Neural cell (in vitro differentiated cells): Measurements from ENCODE around the gene HHLA2. TPM values are rescaled to one million over a fixed set of nuclear protein-coding genes. Genes with fewer than 3 reads are reported as not detected.

ENCODE experiments used
- H2AFZ ChIP-seq: fragments of 200-600, 300-800 bp; sonication (generic), shearing (Covaris generic); 2 replicates; pipeline ENCODE4 v1.6.0; 2014; ENCODE audit warnings: low read depth, mild to moderate bottlenecking, antibody characterized with exemption, low read length, moderate library complexity
- H3F3A ChIP-seq: fragments of 200-600 bp; shearing (Covaris generic); 2 replicates; pipeline ENCODE4 v1.6.1; 2016; ENCODE audit warnings: mild to moderate bottlenecking, moderate library complexity, mixed read lengths, antibody characterized with exemption, low read length; ENCODE audit not compliant: insufficient read depth, poor library complexity, severe bottlenecking
- H3K27ac ChIP-seq: fragments of 200-600, 300-800 bp; sonication (generic), shearing (Covaris generic); 2 replicates; pipeline ENCODE4 v1.5.1; 2014; ENCODE audit warnings: mild to moderate bottlenecking, low read length, moderate library complexity
- H3K27me3 ChIP-seq: fragments of 300-800, 200-600 bp; sonication (generic), shearing (Covaris generic); 2 replicates; pipeline ENCODE4 v1.6.0; 2014; ENCODE audit warnings: mild to moderate bottlenecking, low read depth, low read length, moderate library complexity; ENCODE audit not compliant: insufficient read depth
- H3K36me3 ChIP-seq: fragments of 300-800, 200-600 bp; sonication (generic), shearing (Covaris generic); 2 replicates; pipeline ENCODE4 v1.5.1; 2014; ENCODE audit warnings: mild to moderate bottlenecking, antibody characterized with exemption, low read length, moderate library complexity; ENCODE audit not compliant: insufficient read depth
- H3K4me2 ChIP-seq: fragments of 300-800, 200-600 bp; sonication (generic), shearing (Covaris generic); 2 replicates; pipeline ENCODE4 v1.6.0; 2014; ENCODE audit warnings: mild to moderate bottlenecking, low read length
- H3K4me3 ChIP-seq: fragments of 300-800, 200-600 bp; sonication (generic), shearing (Covaris generic); 2 replicates; pipeline ENCODE4 v1.5.1; 2014; ENCODE audit warnings: mild to moderate bottlenecking, low read length, moderate library complexity
- H3K79me2 ChIP-seq: fragments of 200-600 bp; shearing (Covaris generic); replicated peaks from 2 replicates; pipeline ENCODE4 v1.6.0; 2014; ENCODE audit warnings: mild to moderate bottlenecking, low read length, moderate library complexity; ENCODE audit not compliant: insufficient read depth
- H3K9ac ChIP-seq: fragments of 300-800, 200-600 bp; sonication (generic), shearing (Covaris generic); 2 replicates; pipeline ENCODE4 v1.6.1; 2016; ENCODE audit warnings: mild to moderate bottlenecking, low read length, mixed read lengths
- H3K9me2 ChIP-seq: fragments of 200-600 bp; shearing (Covaris generic); 2 replicates; pipeline ENCODE4 v1.6.1; 2016; ENCODE audit warnings: mild to moderate bottlenecking, low read length, mixed read lengths; ENCODE audit not compliant: insufficient read depth
- H3K9me3 ChIP-seq: fragments of 200-600, 300-800 bp; sonication (generic), shearing (Covaris generic); 2 replicates; pipeline ENCODE4 v1.6.1; 2016; ENCODE audit warnings: mild to moderate bottlenecking, mixed run types, low read length, moderate library complexity, mixed read lengths
- H4K20me1 ChIP-seq: fragments of 200-600 bp; shearing (Covaris generic); 2 replicates; pipeline ENCODE4 v1.6.1; 2016; ENCODE audit warnings: mild to moderate bottlenecking, mixed run types; ENCODE audit not compliant: insufficient read depth
- CTCF ChIP-seq: fragments of 450-650 bp; IDR thresholded peaks from 2 replicates; pipeline ENCODE4 v1.5.1; 2014; ENCODE audit warnings: antibody characterized with exemption, mild to moderate bottlenecking, moderate library complexity; ENCODE audit not compliant: poor library complexity, severe bottlenecking
- EP300 ChIP-seq: fragments of 450-650 bp; conservative IDR thresholded peaks from 2 replicates; pipeline ENCODE4 v1.6.1; 2014; ENCODE audit warnings: antibody characterized with exemption, mild to moderate bottlenecking, moderate library complexity; ENCODE audit not compliant: poor library complexity, severe bottlenecking
- EZH2 ChIP-seq: fragments of 200-600, 300-800 bp; shearing (Covaris generic), sonication (generic); IDR thresholded peaks from 2 replicates; pipeline ENCODE4 v1.6.1; 2014; ENCODE audit warnings: antibody characterized with exemption, low read length, borderline replicate concordance, mild to moderate bottlenecking; ENCODE audit not compliant: insufficient read depth, poor library complexity, severe bottlenecking
- MXI1 ChIP-seq: fragments of 450-650 bp; conservative IDR thresholded peaks from 2 replicates; pipeline ENCODE4 v1.6.1; 2014; ENCODE audit warnings: antibody characterized with exemption, mild to moderate bottlenecking; ENCODE audit not compliant: poor library complexity, severe bottlenecking
- POLR2AphosphoS5 ChIP-seq: IDR thresholded peaks from 2 replicates; pipeline ENCODE4 v1.6.1; 2012
- RAD21 ChIP-seq: fragments of 450-650 bp; conservative IDR thresholded peaks from 2 replicates; pipeline ENCODE4 v1.6.1; 2014; ENCODE audit warnings: antibody characterized with exemption, mild to moderate bottlenecking, moderate library complexity
- REST ChIP-seq: IDR thresholded peaks from 2 replicates; pipeline ENCODE4 v1.6.1; 2012; ENCODE audit warnings: borderline replicate concordance
- SMC3 ChIP-seq: fragments of 450-650 bp; conservative IDR thresholded peaks from 2 replicates; pipeline ENCODE4 v1.6.1; 2014; ENCODE audit warnings: antibody characterized with exemption, mild to moderate bottlenecking, moderate library complexity; ENCODE audit not compliant: poor library complexity
- TAF1 ChIP-seq: IDR thresholded peaks from 2 replicates; pipeline ENCODE4 v1.6.1; 2012; ENCODE audit warnings: low read depth
- polyA plus RNA-seq: library from polyadenylated mRNA; depleted of rRNA; stranded (reverse); fragments of >200 nt; gene quantifications from 2 replicates; pipeline ENCODE4 v1.2.3, GENCODE V29; 2014

HHLA2 gene
- polyA plus RNA-seq, 1 donor from 2014 or later, result not detected

- Histone ChIP-seq H3K4me3 (no peak overlapping the region), H3K9ac (no peak overlapping the region), H4K20me1 (no peaks in the 10 kb centered on the region), H3K4me2 (no peak overlapping the region), H2AFZ (no peak overlapping the region), H3K27me3 (no peaks in the 10 kb centered on the region), H3K79me2 (no peaks in the 10 kb centered on the region), H3K9me3 (no peaks in the 10 kb centered on the region), H3F3A (no peaks in the 10 kb centered on the region), H3K9me2 (no peaks in the 10 kb centered on the region), H3K36me3 (no peaks in the 10 kb centered on the region), H3K27ac (no peak overlapping the region)
- TF ChIP-seq SMC3 (no peak), MXI1 (no peak), RAD21 (no peak), EZH2 (no peak), REST (no peak), EP300 (no peak), TAF1 (no peak), CTCF (no peak), POLR2AphosphoS5 (no peak)
Observed at GRCh38 chr3:108324177-108324576, 27.8 kb downstream of the HHLA2 start.

GRCh38 chr3:108327168-108327567, 30.8 kb downstream of the HHLA2 start:
- no peaks in the 10 kb centered on the region for H3K9me2 ChIP-seq
- no peaks in the 10 kb centered on the region for H3F3A ChIP-seq
- H3K4me2 ChIP-seq, result no peak overlapping the region
- H3K36me3 ChIP-seq, result no peaks in the 10 kb centered on the region
- no peak for TF ChIP-seq MXI1
- no peak for TF ChIP-seq SMC3
- TF ChIP-seq EZH2, result no peak
- TF ChIP-seq CTCF, result no peak
- no peak for TF ChIP-seq REST
- TF ChIP-seq POLR2AphosphoS5, result no peak
- no peak for TF ChIP-seq EP300
- TF ChIP-seq RAD21, result no peak
- TF ChIP-seq TAF1, result no peak
- H2AFZ ChIP-seq, result no peak overlapping the region
- no peak overlapping the region for H3K27ac ChIP-seq
- H3K9me3 ChIP-seq, result no peaks in the 10 kb centered on the region
- no peak overlapping the region for H3K4me3 ChIP-seq
- no peaks in the 10 kb centered on the region for H3K79me2 ChIP-seq
- H4K20me1 ChIP-seq, result no peaks in the 10 kb centered on the region
- H3K9ac ChIP-seq, result no peak overlapping the region
- H3K27me3 ChIP-seq, result no peaks in the 10 kb centered on the region
